Right ventricle myocardium superior (tissue), 1 donor: ENCODE measurements around the gene S100A9. TPM values are rescaled to one million over a fixed set of nuclear protein-coding genes. Genes with fewer than 3 reads are reported as not detected.
"Not testable (repeated sequence)": the region's sequence is repeated elsewhere in the genome, so short reads cannot be mapped to it uniquely, and the experiment has no call there.

Experiments used
- ATAC-seq: fragments of 200-7000 bp; cut with Tn5 transposase; one replicate; pipeline ENCODE4 v1.9.1; 2020; ENCODE audit warnings: mild to moderate bottlenecking; ENCODE audit not compliant: poor library complexity
- DNase-seq: peaks from one replicate; pipeline ENCODE4 v3.0.0-alpha.2; 2020
- intact Hi-C: fragments of 100-400 bp; cut with DNase I; formaldehyde crosslinking; loops from one replicate; pipeline ENCODE4 v1.11.2; 2022
- long read RNA-seq: library from polyadenylated mRNA; unstranded; transcript quantifications from one replicate; pipeline ENCODE4 v2.0.0, GENCODE V29; 2021
- total RNA-seq: library from RNA; stranded (reverse); fragmentation: NEBNext Ultra II Directional; extraction: Animal tissue kit (Norgen Biotek cat#: 25700); gene quantifications from one replicate; pipeline ENCODE4 v1.2.1, GENCODE V29; 2021
- donor health status: DM: no; HTN: yes; CAD: no; lungs with severe emphysema.

S100A9 gene
- total RNA-seq = 111 TPM
- long read RNA-seq, partial matches to known transcripts = 4 of 7 reads
- long read RNA-seq, other reads (novel, unspliced or antisense) = 0 of 7 reads

- intact Hi-C loops = no loop called here
- DNase-seq (no peak), ATAC-seq (no peak)
These were observed at the start of gene S100A9 for GRCh38 chr1:153357853-153358690. Gene S100A9 (plus strand): TSS chr1:153357854. CDS start chr1:153358284, 430 bp downstream.

DNA sequence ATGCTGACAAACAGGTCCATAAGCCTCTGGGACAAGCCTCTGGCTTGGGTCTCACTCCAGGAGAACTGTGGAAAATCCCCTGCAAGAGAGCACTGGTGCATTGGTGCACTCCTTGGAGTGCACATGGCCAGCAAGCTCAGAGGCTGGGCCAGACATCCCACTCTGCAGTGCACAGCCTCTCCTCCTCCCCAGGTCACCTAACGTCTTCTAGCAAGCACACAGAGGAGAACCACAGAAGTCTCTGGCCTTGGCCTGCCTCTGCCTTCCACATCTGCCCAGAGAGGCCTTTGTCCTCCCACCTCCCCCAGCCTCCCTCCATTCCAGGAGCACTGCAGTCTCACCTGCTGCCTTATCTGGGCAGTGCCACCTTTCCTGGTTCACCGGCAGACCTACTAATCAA is 49.1 kb upstream of the S100A9 start:
- ATAC-seq = no peak
- intact Hi-C loops = no loop called here
- no peak for DNase-seq

DNA sequence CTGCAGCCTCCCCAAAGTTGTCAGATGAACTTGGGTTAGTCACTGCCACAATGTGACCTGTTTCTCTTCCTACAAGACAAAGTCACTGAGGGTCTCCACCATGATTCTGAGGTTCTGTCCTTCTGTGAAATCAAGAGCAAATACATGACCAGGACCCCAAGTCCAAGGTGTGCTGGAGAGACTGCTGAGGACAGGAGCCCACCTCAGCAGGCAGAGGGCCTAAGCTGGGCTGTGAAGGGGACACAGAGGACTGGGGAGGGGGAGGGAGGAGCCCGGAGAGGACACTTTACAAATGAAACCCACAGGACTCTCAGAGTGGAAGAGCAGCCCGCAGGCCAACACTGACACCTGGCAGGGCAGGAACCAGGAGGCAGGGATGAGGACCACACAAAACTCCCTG is 48.2 kb upstream of the S100A9 start:
- intact Hi-C loops = no loop called here
- ATAC-seq (no peak), DNase-seq (no peak)

GRCh38 chr1:153310526-153310925 is 47.1 kb upstream of the S100A9 start:
- intact Hi-C loops = no loop called here
- no peak for ATAC-seq
- no peak for DNase-seq

GRCh38 chr1:153312570-153313186 is 45.0 kb upstream of the S100A9 start, which contains the start of gene PGLYRP3:
Gene PGLYRP3 (minus strand): TSS chr1:153312952. CDS start chr1:153310665, 2,287 bp downstream.
- ATAC-seq (no peak), DNase-seq (no peak)
- intact Hi-C loops = no loop called here

DNA sequence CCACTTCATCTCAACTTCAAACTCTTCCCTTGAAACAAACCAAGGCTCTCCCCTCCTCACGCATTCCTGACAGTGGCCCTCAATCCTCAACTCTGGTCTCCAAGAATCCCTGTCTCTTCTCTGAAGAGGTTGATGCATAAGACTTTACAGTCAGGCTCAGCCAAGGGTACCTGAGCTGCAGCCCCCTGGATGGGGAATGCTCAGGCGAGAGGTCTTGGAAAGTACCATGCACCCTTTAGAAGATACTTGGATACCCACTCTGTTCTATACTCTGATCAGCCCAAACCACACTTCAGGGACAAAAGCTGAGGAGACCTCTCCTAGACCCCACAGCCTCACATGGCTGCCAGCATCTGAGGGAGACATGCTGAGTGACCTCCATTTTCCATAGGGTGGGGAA is 44.4 kb upstream of the S100A9 start:
- intact Hi-C loops = no loop called here
- ATAC-seq = no peak
- no peak for DNase-seq

DNA sequence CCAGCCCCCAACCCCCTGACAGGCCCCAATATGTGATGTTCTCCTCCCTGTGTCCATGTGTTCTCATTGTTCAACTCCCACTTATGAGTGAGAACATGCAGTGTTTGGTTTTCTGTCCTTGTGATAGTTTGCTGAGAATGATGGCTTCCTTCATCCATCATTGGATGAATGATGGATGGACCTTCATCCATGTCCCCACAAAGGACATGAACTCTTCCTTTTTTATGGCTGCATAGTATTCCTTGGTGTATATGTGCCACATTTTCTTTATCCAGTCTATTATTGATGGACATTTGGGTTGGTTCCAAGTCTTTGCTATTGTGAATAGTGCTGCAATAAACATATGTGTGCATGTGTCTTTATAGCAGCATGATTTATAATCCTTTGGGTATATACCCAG is 43.3 kb upstream of the S100A9 start:
- DNase-seq, intact Hi-C loops, ATAC-seq: not testable (repeated sequence)

DNA sequence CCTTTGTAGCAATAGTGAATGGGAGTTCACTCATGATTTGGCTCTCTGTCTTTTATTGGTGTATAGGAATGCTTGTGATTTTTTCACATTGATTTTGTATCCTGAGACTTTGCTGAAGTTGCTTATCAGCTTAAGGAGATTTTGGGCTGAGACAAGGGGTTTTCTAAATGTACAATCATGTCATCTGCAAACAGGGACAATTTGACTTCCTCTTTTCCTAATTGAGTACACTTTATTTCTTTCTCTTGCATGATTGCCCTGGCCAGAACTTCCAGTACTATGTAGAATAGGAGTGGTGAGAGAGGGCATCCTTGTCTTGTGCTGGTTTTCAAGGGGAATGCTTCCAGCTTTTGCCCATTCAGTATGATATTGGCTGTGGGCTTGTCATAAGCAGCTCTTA is 41.6 kb upstream of the S100A9 start:
- DNase-seq, intact Hi-C loops, ATAC-seq: not testable (repeated sequence)

- ATAC-seq, intact Hi-C loops, DNase-seq: not testable (repeated sequence)
These were observed 39.5 kb upstream of the S100A9 start for GRCh38 chr1:153318145-153318544.

DNA sequence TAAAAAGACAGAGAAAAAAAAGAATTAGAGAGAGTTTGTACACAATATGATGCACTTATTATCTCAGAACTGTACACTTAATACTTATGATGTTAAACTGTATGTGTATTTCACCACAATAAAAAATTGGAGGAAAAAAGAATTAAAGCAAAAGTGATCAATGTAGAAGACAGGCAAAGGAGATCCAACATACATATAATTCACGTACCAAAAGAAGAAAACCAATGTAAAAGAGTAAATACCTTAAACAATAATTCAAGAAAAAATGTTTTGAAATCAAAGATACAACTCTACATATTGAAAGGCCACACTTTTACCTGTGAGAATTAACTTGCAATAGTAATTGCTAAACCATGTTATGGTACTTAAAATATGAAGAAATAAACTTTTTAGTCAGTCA is 35.1 kb upstream of the S100A9 start:
- DNase-seq = no peak
- intact Hi-C loops = no loop called here
- ATAC-seq = no peak

GRCh38 chr1:153324912-153325311 is 32.7 kb upstream of the S100A9 start:
- ATAC-seq (no peak), DNase-seq (no peak)
- intact Hi-C loops = no loop called here

DNA sequence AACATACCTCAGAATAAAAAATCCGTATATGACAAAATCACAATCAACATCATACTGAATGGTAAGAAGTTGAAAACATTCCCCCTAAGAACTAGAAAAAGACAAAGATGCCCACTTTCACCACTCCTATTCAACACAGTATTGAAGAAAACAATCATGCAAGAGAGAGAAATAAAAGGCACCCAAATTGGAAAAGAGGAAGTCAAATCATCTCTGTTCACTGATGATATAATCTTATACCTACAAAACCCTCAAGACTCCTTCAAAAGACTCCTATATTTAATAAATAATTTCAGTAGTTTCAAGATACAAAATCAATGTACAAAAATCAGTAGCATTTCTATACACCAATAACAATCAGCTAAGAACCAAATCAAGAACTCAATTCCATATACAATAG is 23.8 kb upstream of the S100A9 start:
- no peak for DNase-seq
- ATAC-seq = no peak
- intact Hi-C loops = no loop called here

DNA sequence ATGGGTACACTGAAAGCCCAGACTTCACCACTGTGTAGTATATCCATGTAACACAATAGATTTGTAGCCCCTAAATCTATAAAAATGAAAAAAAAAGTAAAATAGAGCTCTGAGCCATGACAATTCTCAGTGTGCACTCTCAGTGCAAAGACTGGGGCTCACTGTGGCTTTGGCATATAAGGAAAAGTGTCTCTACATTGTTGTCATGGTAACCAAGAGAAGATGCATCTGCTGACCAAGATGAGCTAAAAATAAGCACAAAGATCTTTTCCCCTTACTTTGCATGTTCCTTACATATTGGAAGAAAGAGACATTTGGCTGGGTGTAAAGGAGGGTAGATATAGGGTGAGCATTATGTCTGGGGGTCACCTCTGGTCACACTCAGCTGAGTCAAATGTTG is 21.0 kb upstream of the S100A9 start:
- intact Hi-C loops = no loop called here
- no peak for DNase-seq
- ATAC-seq = no peak

DNA sequence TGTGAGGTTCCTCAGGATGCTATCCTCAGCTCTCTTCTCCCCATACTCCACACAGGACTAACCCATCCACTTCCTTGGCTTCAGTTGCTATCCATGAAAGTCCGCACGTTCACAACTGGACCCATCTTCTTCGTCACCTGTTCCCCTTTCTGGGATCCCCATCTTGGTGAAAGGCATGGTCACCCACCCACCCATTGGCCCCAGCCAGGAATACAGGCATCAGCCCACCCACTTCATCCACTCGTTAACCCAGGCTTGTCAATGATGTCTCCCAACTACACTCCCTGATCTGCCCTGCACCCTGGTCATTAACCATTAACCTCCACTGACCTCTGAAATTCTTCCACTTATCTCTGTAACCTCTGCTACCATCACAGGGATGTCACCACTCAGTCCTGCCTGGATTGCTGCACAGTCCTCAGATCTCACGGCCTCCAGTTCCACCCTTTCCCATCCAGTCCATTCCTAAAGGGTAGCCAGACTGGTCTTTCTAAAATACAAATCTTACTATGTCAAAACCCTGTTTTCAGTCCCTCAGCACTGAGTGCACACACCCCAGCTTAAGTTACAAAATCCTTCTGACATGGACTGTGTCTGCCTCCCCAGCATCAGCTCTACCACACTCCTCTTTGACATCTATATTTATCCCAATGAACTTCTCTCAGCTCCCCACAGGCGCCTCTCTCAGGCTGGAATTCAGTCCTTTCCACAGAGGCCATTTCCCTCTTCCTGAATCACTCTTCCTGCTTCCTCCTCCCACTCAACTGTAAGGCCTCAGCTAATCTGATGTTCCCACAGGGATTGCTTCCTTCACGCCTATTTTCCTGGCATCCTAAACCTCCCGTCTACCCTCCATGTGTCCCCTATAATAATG is 19.4 kb upstream of the S100A9 start:
- intact Hi-C loops = no loop called here
- DNase-seq (no peak), ATAC-seq (no peak)

DNA sequence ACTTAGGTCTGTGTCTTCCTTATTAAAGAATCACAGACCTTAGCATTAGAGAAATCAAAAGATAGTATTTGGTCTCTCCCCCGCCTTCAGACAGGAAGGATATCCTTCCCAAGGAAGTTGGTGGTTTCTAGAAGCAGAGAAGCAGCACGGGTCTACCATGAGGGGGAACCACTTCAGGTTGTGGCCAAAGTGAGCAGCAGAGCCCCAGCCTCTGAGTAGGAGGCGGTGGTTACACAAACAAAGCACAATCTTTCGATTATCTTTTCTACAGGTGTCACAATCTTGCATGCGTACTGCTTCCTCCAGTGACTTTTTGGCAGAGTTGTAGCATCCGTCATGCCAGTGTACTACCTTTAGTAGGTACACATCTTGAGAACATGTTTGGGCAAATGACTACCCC is 17.9 kb upstream of the S100A9 start:
- no peak for DNase-seq
- intact Hi-C loops = no loop called here
- ATAC-seq = no peak

GRCh38 chr1:153340356-153340755 is 17.3 kb upstream of the S100A9 start:
- ATAC-seq (no peak), DNase-seq (no peak)
- intact Hi-C loops = no loop called here

DNA sequence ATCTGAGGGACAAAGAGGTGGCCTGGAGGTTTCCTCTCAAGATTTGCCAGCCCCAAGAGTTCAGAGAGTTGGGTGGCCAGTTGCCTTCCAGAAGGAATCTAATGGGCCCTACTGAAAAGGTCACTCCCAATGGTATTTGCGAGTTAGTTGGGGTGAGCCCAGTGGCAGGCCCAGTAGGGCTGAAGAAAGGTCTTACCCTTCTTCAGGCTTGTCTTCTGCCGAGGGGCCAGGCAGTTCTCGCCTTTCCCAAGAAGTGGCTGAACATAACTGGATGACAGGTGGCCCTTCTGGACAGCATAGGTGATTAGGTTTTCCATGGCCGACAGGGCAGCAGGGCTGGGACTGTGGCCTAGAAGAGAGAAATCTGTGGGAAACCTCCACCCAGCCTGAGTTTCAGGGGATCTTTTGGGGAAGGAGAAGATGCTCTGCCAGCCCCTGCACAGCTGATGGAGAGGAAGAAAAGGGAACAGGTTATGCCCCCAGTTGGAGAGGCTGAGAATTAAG is 16.2 kb upstream of the S100A9 start:
- intact Hi-C loops = no loop called here
- no peak for ATAC-seq
- no peak for DNase-seq

DNA sequence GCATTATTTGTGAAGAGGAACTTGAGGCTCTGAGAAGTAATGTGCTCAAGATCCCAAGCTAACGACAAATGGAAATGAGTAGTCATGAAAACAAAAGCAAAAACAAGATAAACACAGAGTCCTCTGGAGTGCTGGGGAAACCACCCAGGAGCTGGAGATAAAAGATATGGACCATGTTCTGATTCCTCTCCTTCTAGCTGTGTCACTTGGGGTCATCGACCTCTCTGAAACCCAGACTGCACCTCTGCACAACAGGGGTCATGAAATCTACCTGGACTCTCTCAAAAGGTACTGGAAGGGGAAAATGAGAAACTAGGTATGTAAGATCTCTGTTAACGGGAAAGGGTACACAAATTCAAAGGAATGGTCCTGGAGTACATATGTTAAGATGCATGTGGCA is 15.5 kb upstream of the S100A9 start:
- DNase-seq (no peak), ATAC-seq (no peak)
- intact Hi-C loops = no loop called here
